Loucy (cell line): ENCODE measurements around the gene SYNDIG1.

Experiments
- H2AFZ ChIP-seq: fragments of 200-600 bp; sonication (generic); 2 replicates; pipeline ENCODE4 v1.6.0; 2016; ENCODE audit warnings: antibody characterized with exemption, mild to moderate bottlenecking, low read length, moderate library complexity
- H3F3A ChIP-seq: fragments of 200-600 bp; 2 replicates; pipeline ENCODE4 v1.6.0; 2016; ENCODE audit warnings: antibody characterized with exemption, low read depth, mild to moderate bottlenecking
- H3K27me3 ChIP-seq: fragments of 200-600 bp; sonication (generic); 2 replicates; pipeline ENCODE4 v1.6.1; 2014; ENCODE audit warnings: low read length, mild to moderate bottlenecking; ENCODE audit not compliant: insufficient read depth, poor library complexity, severe bottlenecking
- H3K36me3 ChIP-seq: fragments of 200-600 bp; sonication (generic); 2 replicates; pipeline ENCODE4 v1.6.1; 2016; ENCODE audit warnings: low read length; ENCODE audit not compliant: insufficient read depth
- H3K4me1 ChIP-seq: fragments of 200-600 bp; sonication (generic); 2 replicates; pipeline ENCODE4 v1.5.1; 2014; ENCODE audit warnings: low read length, mild to moderate bottlenecking; ENCODE audit not compliant: insufficient read depth, poor library complexity, severe bottlenecking
- H3K4me2 ChIP-seq: fragments of 200-600 bp; sonication (generic); 2 replicates; pipeline ENCODE4 v1.6.0; 2014; ENCODE audit warnings: antibody characterized with exemption, low read length, low read depth, mild to moderate bottlenecking; ENCODE audit not compliant: poor library complexity, severe bottlenecking
- H3K4me3 ChIP-seq: fragments of 200-600 bp; sonication (generic); 2 replicates; pipeline ENCODE4 v1.5.1; 2014; ENCODE audit warnings: low read length, mild to moderate bottlenecking, mixed read lengths; ENCODE audit not compliant: poor library complexity, severe bottlenecking
- H3K79me2 ChIP-seq: fragments of 200-600 bp; sonication (generic); 2 replicates; pipeline ENCODE4 v1.6.1; 2014; ENCODE audit warnings: low read length; ENCODE audit not compliant: insufficient read depth
- H3K9ac ChIP-seq: fragments of 200-600 bp; sonication (generic); 2 replicates; pipeline ENCODE4 v1.6.0; 2014; ENCODE audit warnings: mild to moderate bottlenecking, low read depth, low read length, moderate library complexity; ENCODE audit not compliant: poor library complexity, severe bottlenecking
- H3K9me2 ChIP-seq: fragments of 200-600 bp; sonication (generic); replicated peaks from 2 replicates; pipeline ENCODE4 v1.6.1; 2016; ENCODE audit warnings: low read depth, low read length, mixed read lengths
- H3K9me3 ChIP-seq: fragments of 200-600 bp; sonication (generic); 2 replicates; pipeline ENCODE4 v1.6.1; 2014; ENCODE audit warnings: mild to moderate bottlenecking, antibody characterized with exemption, low read length, low read depth; ENCODE audit not compliant: insufficient read depth
- H4K20me1 ChIP-seq: fragments of 200-600 bp; sonication (generic); 2 replicates; pipeline ENCODE4 v1.6.0; 2014; ENCODE audit warnings: antibody characterized with exemption, low read length, mild to moderate bottlenecking; ENCODE audit not compliant: insufficient read depth, poor library complexity, severe bottlenecking
- EZH2phosphoT487 ChIP-seq: fragments of 200-600 bp; IDR thresholded peaks from 2 replicates; pipeline ENCODE4 v1.6.1; 2018; ENCODE audit warnings: antibody characterized with exemption, mild to moderate bottlenecking, moderate library complexity, borderline replicate concordance
- TF ChIP-seq, protein P1 (sequence below): fragments of 200-600 bp; sonication (generic); conservative IDR thresholded peaks from 2 replicates; pipeline ENCODE4 v1.5.1; 2014; ENCODE audit warnings: mild to moderate bottlenecking, antibody characterized with exemption, low read length

SYNDIG1 gene

DNA sequence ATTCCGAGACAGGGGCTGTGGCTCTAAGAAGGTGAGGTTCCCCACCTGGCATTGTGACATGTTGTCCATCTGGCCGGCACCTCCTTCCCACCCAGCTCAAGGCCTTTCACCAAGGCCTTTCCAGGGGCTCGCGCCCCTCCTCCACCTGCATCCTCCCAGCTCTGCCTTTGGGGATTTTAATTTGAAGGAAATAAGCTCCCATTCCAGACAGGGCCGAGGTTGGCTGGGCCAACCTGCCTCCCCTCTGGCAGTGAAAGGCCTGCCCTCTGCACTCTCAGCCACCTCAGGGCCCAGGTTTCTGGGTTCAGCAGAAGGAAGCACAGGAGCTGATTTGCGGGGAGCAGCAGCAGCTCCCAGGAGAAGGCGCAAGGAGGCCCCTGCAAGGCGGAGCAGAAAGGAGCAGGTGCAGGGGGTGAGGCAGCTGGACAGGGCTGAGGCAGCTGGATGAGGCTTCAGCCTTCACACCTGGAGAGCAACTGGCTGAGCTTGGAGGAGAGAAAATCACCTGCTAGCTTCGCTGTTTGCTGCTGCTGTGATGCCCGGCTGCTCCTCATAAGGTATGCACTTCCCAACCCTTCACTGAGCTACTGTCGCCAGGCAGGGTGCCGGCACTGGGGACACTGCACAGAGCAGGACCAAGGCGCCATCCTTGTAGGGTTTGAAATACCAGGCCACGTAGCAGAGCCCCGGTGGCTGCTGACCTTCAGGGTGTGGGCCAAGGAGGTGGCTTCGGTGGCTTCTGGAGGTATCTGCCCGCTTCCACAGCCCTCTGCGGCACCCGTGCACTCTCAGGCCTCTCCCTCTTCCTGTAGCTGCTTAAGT is 147.0 kb downstream of the SYNDIG1 start:
- Histone ChIP-seq H3K9ac (no peak overlapping the region), H4K20me1 (no peaks in the 10 kb centered on the region), H3F3A (no peaks in the 10 kb centered on the region), H3K9me2 (no peaks in the 10 kb centered on the region), H3K4me1 (no peaks in the 10 kb centered on the region), H3K9me3 (no peaks in the 10 kb centered on the region; the same call in 1 of the 2 replicates), H3K36me3 (no peaks in the 10 kb centered on the region), H3K4me2 (no peak overlapping the region), H3K4me3 (no peak overlapping the region), H3K27me3 (no peaks in the 10 kb centered on the region), H3K79me2 (no peaks in the 10 kb centered on the region), H2AFZ (no peak overlapping the region)
- TF ChIP-seq, protein P1, sequence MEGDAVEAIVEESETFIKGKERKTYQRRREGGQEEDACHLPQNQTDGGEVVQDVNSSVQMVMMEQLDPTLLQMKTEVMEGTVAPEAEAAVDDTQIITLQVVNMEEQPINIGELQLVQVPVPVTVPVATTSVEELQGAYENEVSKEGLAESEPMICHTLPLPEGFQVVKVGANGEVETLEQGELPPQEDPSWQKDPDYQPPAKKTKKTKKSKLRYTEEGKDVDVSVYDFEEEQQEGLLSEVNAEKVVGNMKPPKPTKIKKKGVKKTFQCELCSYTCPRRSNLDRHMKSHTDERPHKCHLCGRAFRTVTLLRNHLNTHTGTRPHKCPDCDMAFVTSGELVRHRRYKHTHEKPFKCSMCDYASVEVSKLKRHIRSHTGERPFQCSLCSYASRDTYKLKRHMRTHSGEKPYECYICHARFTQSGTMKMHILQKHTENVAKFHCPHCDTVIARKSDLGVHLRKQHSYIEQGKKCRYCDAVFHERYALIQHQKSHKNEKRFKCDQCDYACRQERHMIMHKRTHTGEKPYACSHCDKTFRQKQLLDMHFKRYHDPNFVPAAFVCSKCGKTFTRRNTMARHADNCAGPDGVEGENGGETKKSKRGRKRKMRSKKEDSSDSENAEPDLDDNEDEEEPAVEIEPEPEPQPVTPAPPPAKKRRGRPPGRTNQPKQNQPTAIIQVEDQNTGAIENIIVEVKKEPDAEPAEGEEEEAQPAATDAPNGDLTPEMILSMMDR, result no peak
- TF ChIP-seq EZH2phosphoT487, result no peak

DNA sequence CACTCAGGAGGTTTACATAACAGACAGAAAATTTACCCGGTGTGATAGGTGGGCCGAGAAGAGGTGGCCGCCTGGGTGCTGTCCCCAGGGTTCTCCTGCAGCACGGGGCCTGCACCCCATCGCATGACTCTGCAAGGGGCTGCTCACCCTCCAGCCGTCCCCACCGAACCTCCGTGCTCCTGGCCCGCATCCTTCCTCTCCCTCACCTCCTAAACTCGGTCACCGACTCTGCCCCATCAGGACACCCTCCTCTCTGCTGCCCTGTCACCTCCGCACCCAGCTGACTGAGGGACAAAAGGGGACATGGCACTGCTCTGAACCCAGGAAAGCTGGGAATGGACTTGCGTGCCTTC is 147.6 kb downstream of the SYNDIG1 start:
- Histone ChIP-seq H4K20me1 (no peaks in the 10 kb centered on the region), H3K4me1 (no peaks in the 10 kb centered on the region), H3F3A (no peaks in the 10 kb centered on the region), H3K27me3 (no peaks in the 10 kb centered on the region), H3K9me3 (no peaks in the 10 kb centered on the region; the same call in 1 of the 2 replicates), H3K9ac (no peak overlapping the region), H3K36me3 (no peaks in the 10 kb centered on the region), H2AFZ (no peak overlapping the region), H3K79me2 (no peaks in the 10 kb centered on the region), H3K9me2 (no peaks in the 10 kb centered on the region), H3K4me2 (no peak overlapping the region), H3K4me3 (no peak overlapping the region)
- no peak for TF ChIP-seq EZH2phosphoT487
- TF ChIP-seq, protein P1, result no peak

DNA sequence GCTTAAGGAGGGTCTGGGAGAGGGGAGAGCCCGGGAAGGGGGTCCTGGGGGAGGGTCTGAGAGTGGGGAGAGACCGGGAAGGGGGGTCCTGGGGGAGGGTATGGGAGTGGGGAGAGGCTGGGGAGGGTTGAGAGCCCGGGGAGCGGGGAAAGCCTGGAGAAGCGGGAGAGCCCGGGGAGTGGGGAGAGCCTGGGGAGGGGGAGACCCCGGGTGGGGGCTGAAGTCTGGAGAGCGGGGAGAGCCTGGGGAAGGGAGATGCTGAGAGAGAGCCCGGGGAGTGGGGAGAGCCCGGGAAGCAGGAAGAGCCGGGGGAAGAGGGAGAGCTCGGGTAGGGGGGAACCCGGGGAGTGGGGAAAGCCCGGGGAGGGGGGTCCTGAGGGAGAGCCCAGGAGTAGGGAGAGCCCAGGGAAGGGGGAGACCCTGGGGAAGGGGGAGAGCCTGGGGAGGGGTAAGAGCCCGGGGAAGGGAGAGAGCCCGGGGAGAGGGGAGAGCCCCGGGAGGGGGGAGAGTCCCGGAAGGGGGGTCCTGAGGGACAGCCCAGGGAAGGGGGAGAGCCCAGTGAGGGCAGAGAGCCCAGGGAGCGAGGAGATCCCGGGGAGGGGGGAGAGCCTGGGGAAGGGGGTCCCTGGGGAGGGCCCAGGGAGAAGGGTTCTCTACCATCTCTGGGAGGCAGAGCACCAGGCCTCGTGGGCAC is 148.5 kb downstream of the SYNDIG1 start:
- Histone ChIP-seq H3K9me2 (no peaks in the 10 kb centered on the region), H3F3A (no peaks in the 10 kb centered on the region), H4K20me1 (no peaks in the 10 kb centered on the region), H3K79me2 (no peaks in the 10 kb centered on the region), H3K4me2 (no peak overlapping the region), H3K27me3 (no peaks in the 10 kb centered on the region), H3K36me3 (no peaks in the 10 kb centered on the region), H2AFZ (no peak overlapping the region), H3K9ac (no peak overlapping the region), H3K9me3 (no peaks in the 10 kb centered on the region; the same call in 1 of the 2 replicates), H3K4me3 (no peak overlapping the region), H3K4me1 (no peaks in the 10 kb centered on the region)
- no peak for TF ChIP-seq EZH2phosphoT487
- TF ChIP-seq, protein P1, result no peak
